DMS114 treated with DMSO at 0.1 percent for 48 hours (cell line): ENCODE data around the gene ARHGEF1.

Source experiments
- DNase-seq: peaks from one replicate; lab custom pipeline; 2025; ENCODE audit not compliant: unreplicated experiment; lab: John Stamatoyannopoulos, UW

Gene ARHGEF1, protein sequence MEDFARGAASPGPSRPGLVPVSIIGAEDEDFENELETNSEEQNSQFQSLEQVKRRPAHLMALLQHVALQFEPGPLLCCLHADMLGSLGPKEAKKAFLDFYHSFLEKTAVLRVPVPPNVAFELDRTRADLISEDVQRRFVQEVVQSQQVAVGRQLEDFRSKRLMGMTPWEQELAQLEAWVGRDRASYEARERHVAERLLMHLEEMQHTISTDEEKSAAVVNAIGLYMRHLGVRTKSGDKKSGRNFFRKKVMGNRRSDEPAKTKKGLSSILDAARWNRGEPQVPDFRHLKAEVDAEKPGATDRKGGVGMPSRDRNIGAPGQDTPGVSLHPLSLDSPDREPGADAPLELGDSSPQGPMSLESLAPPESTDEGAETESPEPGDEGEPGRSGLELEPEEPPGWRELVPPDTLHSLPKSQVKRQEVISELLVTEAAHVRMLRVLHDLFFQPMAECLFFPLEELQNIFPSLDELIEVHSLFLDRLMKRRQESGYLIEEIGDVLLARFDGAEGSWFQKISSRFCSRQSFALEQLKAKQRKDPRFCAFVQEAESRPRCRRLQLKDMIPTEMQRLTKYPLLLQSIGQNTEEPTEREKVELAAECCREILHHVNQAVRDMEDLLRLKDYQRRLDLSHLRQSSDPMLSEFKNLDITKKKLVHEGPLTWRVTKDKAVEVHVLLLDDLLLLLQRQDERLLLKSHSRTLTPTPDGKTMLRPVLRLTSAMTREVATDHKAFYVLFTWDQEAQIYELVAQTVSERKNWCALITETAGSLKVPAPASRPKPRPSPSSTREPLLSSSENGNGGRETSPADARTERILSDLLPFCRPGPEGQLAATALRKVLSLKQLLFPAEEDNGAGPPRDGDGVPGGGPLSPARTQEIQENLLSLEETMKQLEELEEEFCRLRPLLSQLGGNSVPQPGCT

DNA sequence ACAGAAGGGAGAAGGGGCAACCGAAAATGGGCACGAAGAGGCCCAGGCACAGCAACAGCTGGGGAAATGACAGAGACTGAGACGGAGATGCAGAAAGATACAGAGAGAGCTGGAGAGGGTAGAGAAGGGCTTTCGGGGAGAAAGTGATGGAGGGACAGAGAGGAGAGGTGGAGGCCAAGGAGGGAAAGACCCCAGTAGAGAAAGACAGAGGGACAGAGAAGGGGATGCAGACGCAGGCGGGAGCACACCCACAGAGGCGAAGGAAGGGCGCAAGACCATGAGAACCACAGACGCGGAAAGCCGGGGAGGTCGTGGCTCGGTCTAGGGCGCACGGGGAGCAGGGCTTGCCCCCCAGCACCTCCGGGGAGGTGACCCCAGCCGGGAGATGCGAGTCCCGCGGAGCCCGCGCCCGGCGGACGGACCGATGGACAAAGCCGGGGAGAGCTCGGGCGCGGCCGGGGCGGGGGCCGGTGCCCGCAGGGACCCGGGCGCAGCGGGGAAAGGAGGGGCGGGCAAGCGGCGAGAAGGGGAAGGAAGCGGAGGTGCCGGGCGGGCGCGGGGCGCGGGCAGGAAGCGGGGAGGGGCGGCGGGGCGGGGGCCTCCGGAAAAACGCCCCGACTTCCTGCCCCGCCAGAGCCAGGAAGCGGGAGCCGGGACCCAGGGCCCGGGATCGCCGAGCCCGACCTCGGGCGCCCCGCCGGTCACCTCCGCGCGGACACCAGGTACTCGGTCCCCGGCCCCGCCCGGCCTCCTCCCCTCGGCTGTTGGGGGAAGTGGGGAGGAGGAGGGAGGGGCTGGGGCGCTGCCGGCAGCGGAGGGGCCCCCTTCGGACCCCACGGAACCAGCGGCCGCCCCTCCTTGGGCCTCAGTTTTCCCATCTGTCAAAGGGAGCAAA lies at the start of gene ARHGEF1:
Gene ARHGEF1, plus strand, starts transcription at position 617 of the 895 bp plus-strand sequence. CDS start 4,899 bp downstream, outside the sequence.
- no peak for DNase-seq

DNA sequence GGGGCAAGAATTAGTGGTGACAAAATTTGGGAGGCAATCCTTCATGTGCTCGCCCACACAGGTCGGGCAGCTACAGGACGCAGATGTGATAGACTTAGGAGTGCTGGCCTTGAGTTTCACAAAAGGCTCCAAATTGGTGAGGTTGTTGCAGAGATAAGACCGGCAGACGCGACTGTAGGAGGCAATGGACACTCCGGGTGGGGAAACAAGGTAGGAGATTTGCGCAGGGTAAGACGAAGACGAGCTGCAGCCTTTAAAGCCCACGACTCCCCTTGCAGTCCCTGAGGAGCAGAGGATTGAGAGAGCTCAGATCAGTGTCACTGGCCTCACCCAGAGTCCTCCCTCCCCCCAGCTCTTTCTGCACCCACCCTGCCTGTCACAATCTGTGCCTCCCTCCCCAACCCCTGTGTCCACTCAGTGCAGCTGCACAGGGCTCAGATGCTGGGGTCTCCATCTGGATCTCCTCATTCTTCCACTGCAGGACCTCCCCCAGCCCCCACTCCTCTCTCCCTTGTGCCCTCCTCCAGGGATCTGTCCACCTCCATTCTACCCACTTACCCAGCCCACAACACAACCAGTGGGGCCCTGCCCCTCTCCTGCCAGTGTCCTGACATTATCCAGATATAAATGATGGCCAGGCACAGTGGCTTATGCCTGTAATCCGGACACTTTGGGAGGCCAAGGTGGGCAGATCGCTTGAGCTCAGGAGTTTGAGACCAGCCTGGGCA lies 44.8 kb upstream of the ARHGEF1 start:
- no peak for DNase-seq

DNA sequence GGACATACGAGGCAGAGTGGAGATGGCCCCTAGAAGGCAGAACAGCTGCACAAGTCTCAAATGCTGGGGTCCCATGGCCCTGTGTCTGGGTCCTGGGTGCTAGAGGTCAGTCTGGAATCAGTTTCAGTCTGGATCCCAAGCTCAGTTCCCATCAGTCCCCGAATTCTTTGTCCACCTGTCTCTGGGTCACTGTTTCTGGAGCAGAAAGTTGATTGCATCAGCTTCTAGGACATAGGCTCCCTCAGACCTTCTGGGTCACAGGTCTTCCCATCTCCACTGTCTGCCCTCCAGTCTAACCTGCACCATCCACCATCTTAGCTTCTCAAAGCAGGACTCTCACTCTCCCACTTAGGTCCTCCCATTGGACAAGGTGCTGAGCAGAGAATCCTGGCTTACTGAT lies 43.8 kb upstream of the ARHGEF1 start:
- DNase-seq = no peak

DNA sequence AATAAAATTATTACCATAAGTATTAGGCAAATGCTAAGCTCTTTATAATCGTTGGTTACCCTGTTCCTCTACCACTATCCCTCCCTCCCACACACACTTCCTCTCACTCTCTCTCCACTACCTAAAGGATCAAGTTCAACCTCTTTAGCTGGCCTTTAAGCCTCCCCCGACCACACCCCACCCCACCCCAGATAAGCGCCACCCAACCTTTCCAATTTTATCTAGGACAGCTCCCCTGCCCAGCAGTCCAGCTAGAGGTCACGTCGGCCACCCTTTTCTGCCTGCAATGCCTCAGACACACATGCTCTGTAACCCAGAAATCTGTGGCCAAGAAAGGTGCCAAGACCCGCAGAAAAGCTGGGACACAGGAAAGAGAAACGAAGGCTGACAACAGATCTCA lies 39.6 kb upstream of the ARHGEF1 start:
- no peak for DNase-seq

DNA sequence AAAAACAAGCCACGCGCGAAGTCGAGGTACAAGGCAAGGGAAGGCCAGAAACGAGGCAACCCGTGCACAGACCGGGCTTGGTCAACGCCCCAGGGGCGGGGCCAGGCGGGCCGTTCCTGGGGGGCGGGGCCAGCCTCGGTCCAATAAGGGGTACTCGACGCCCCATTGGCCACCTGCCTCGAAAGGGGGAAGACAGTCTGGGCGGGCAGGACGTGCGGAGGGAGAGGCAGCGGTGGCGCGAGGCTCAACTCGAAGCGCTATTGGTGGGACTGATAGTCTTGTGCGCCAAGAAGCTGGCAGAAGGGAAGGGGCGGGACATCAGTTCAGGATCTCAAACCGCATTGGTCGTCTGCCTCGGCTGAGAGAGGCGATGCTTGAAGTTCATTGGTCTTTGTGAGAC lies 38.4 kb upstream of the ARHGEF1 start, which contains the start of gene LYPD4:
Gene LYPD4, minus strand, starts transcription at position 83 of the 400 bp plus-strand sequence. CDS start 5,398 bp downstream, outside the sequence.
- DNase-seq = no peak

DNA sequence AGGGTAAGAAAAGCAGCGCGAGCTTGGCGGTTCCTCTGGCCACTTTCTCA lies 38.2 kb upstream of the ARHGEF1 start, which contains the start of gene DMRTC2:
Gene DMRTC2, plus strand, starts transcription at position 42 of the 50 bp plus-strand sequence. CDS start 2,387 bp downstream, outside the sequence.
- DNase-seq = no peak

DNA sequence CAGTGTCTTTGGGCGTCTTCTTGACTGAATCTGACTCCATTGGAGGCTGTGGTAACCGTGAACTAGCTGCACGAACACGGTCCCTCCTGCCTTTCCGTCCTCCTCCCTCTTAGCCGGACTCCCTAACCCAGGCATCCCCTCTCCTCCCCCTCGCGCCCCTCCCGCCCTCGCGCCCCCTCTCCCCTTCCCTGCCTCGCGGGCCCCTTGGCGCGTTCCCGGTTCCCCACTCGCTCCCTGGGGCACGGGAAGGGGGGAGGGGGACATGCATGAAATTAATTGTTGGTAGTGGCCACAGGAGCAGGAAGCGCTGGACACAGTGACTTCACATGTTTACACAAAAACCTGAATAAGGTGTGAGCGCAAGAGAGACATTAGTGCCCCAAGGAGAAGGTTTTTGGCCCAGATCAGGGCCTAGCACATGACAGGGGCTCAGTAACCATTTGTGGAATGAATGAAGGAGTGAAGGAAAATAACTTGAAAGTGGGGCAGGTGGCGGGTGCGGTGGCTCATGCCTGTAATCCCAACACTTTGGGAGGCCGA lies 37.9 kb upstream of the ARHGEF1 start:
- DNase-seq = no peak

DNA sequence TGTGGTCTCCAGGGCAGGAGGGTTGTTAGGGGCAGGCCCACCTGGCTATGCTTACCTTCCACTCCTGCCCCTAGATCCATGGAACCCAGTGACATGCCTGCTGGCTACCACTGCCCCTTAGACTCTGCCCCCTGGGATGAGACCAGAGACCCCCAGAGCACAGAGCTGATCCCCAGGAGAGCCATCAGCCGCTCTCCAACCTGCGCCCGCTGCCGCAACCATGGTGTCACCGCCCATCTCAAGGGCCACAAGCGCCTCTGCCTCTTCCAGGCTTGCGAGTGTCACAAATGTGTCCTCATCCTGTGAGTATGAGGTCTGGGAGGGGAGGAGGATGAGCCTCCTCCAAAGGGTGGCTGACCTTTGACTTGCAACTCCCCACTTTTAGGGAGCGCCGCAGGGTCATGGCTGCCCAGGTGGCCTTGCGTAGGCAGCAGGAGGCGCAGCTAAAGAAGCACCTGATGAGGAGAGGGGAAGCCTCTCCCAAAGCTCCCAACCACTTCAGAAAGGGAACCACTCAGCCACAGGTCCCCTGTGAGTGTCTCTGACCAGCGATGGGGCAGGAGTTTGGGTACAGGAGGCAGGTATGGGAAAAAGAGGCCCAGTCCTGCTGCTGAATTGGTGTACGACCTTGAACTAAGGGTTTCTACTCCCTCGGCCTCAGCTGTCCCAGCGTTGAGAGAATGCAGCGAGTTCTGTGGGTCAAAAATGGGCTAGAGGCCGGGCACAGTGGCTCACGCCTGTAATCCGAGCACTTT lies 35.5 kb upstream of the ARHGEF1 start:
- no peak for DNase-seq

DNA sequence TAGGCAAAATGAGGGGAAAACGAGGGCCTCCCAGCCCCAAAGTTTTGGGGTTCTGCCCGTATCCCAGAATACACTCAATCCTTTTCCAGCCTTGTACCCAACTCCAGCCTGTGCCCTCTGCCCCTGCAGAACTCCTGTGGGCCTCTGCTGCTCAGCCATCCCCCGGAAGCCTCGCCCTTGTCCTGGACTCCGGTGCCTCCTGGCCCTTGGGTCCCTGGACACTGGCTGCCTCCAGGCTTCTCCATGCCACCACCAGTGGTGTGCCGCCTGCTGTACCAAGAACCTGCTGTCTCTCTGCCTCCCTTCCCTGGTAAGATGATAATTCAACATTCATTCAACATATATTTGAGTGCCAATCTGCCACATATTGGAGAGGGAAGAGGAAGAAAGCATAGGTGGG lies 34.3 kb upstream of the ARHGEF1 start:
- no peak for DNase-seq

DNA sequence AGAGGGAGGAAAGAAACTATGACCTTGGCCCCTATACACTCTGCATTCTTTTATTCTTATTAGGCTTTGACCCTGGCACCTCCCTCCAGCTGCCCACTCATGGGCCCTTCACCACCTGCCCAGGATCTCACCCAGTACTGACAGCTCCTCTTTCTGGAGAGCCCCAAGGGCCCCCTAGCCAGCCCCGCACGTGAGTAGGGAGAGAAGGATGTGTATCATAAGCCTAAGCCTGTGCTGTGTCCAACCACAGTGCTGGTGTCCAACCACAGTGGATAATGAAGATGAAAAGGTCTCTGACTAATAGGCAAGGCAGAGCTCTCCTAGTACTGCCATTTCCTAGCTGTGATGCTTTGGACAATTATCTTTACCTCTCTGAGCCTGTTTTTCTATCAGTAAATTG lies 33.9 kb upstream of the ARHGEF1 start:
- DNase-seq = no peak

DNA sequence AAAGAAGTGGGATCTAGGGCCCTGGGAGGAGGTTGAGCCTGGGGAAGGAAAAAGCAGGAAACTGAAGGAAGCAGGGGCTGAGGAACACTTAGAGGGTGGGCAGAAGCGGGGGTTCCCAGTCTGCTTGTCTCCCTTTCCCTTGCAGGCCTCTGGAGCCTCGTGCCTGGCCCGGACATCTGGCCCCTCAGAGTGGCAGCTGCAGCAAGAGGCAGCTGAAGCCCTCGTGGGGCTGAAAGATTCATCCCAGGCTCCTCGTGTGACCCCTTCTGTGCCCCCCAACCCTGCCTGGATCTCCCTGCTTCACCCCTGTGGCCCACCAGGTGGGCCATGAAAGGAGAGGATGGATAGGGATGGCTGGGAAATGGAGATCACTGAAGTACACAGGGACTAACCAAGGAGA lies 32.6 kb upstream of the ARHGEF1 start:
- DNase-seq = no peak

DNA sequence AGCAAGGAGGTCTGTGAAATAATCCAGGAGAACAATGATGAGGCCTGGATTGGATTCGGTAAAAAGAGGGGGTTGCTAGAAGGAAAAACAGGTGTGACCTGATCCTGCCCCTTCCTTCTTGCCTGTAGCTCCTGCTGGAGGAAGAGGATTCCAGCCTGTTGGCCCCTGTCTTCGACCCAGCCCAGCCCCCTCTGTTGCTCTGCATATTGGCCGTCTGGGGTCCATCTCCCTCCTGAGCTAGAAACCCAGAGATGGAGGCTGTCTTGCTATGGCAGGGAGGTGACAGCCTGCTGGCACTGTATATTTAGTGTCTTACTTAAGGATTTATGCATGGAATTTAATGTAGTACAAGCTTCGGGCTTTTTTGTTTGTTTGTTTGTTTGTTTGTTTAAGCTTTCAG lies 31.5 kb upstream of the ARHGEF1 start:
- no peak for DNase-seq

DNA sequence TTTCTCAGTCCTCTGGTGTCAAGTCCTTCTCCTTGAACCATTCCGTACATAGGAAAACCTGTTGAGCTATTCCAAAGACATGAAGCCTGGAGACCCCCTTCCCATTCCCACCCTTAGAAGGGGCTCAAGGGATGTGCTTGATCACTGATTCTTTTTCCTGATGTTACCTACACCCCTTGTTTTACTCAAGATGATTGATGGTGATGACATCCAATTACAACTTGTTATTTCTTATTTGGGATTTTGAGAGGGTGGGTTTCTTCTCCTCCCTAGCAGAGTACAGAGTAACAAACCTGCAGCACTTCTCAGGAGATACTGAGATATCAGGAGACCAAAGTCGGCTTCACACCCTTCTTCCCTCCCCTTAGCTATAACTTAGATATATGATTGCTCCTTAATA lies 29.6 kb upstream of the ARHGEF1 start:
- DNase-seq = no peak

DNA sequence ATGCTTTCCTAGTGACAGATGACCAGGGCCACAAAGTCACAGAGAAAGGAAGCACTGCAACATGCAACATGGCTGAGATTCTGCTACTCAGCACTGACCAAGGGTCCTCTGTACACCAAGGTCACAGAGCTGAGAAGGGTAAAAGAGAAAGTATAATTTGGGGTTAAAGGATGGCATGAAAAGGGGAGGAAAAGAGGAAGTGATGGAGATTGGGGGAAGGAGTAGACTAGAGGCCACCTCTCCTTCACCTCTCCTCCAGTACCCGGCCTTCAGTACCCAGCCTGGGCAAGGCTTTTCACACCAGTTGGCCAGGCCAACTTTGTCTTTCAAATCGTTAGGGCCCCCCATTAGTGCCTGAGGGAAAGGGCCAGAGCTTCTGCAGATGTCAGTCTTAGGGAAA lies 29.2 kb upstream of the ARHGEF1 start:
- DNase-seq = no peak

DNA sequence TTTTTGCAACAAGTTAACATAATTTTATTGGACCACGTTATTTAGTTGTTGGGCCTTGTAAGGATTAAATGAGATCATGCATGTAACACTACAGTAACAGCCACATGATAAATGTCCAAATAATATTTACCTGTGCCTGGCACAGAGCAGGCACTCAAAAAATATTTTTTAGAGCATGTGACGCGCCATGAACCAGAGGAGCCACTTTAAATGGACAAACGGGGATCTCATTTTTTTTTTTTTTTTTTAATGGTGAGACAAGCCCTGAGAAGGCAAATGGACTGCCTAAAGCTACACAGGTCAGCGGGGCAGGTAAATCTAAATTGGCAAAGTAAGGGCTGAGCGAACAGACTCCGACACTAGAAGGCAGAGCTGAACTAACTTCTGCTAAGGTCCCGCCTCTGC lies 23.8 kb upstream of the ARHGEF1 start:
- no peak for DNase-seq

DNA sequence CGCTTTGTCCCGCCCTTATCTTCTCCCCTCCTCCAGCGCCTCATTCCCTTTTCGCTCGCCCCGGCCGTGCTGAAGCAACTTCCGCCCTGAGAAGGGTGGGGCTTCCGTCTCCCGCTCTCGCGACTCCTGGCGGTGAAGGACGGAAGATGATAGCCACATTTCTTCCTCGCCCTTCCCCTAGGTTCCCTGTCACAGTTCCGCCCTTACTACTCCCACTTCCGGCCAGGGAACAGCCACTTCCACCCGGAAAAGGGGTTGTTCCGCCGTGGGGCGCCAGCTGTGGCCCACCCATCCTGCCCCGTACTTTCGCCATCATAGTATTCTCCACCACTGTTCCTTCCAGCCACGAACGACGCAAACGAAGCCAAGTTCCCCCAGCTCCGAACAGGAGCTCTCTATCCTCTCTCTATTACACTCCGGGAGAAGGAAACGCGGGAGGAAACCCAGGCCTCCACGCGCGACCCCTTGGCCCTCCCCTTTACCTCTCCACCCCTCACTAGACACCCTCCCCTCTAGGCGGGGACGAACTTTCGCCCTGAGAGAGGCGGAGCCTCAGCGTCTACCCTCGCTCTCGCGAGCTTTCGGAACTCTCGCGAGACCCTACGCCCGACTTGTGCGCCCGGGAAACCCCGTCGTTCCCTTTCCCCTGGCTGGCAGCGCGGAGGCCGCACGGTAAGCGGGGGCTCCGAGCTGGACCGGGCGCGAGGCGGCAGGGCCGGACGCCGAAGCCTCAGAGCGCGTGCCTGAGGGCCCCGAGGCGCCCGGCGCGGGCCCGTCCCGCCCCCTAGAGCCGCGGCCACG lies 23.2 kb upstream of the ARHGEF1 start, which contains the start of gene RPS19:
Gene RPS19, plus strand, starts transcription at position 638 of the 801 bp plus-strand sequence. CDS start 520 bp downstream, outside the sequence.
- peak; percentile 98 for DNase-seq

DNA sequence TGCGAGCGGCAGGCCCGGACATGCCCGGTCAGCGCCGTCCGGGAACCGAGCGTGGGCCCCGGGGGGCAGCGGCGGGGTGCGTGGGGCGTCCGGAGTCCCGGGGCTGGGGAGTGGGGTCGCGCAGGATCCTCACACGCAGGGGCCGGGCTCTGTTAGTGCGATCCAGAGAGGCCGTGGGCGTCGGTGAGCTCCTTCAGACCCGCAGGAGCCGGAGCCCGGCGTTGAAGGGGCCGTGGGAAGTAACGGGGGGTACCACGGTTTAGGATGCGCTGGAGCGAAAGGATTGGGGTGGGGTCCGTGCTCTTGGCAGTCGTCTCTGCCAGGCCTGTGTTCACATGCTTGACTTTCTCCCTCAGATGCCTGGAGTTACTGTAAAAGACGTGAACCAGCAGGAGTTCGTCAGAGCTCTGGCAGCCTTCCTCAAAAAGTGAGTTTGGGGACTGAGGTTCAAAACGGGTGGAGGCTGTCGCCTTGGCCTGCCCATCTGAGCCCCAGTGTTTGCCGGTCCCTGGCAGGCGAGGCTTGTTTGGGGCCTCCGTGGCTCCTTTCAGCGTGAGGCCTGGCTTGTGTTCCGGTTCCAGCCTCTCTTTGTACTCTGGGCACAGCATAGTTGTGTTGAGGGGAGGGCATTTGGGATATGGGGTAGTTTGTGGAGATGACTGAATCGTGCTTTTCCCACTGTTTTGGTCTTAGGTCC lies 22.4 kb upstream of the ARHGEF1 start:
- no peak for DNase-seq

DNA sequence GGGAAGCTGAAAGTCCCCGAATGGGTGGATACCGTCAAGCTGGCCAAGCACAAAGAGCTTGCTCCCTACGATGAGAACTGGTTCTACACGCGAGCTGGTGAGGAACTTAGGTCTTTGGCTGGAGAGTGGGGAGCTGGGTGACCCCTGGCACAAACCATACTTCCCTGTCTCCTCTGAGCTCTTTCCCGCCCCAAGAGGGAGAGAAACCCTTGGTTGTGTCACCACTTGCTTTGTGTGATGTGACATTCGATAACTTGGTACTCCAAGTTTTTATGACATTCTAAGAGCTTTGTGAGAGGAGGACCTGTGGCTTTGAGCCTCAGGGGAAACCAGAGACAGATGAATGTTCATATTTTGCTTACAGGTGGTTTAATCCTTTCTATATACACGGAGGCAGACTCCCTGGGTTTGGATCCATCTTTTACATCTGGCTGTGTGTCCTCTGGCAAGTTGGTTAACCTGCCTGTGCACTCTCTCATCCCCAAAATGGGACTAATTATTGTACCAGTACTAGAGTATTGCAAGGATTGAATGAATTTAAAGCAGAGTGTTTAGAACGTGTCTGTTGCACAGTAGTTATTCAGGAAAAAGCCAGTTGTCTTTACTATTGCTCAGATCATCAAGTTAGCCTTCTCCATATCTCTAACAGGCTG lies 21.7 kb upstream of the ARHGEF1 start:
- DNase-seq = no peak
